Fibroblast of the conjunctiva (primary cell): ENCODE measurements around the gene SAMD4A.

Experiments
- DNase-seq: peaks from one replicate; pipeline ENCODE4 v3.0.0-alpha.2; 2010; ENCODE audit warnings: low read depth

The SAMD4A gene

GRCh38 chr14:54834081-54834480, 267.2 kb downstream of the SAMD4A start:
- no peak for DNase-seq

- DNase-seq = no peak
Measured at GRCh38 chr14:54834727-54835126, 267.8 kb downstream of the SAMD4A start.

GRCh38 chr14:54836231-54836630, 269.3 kb downstream of the SAMD4A start:
- no peak for DNase-seq

- no peak for DNase-seq
Measured at GRCh38 chr14:54837508-54838149, 270.7 kb downstream of the SAMD4A start.

- DNase-seq = no peak
Measured at GRCh38 chr14:54838931-54839512, 272.1 kb downstream of the SAMD4A start.

GRCh38 chr14:54839701-54840119, 272.8 kb downstream of the SAMD4A start:
- DNase-seq = peak; percentile 10

GRCh38 chr14:54840336-54840735, 273.4 kb downstream of the SAMD4A start:
- DNase-seq = no peak

- DNase-seq = no peak
Measured at GRCh38 chr14:54840798-54841197, 273.9 kb downstream of the SAMD4A start.
